ENCODE data around the gene SULF2. TPM values are rescaled to one million over a fixed set of nuclear protein-coding genes. Genes with fewer than 3 reads are reported as not detected.

The SULF2 gene
- total and polyA plus RNA-seq, 5 donors: 25.4 to 59.1 (median 47.6) TPM

DNA sequence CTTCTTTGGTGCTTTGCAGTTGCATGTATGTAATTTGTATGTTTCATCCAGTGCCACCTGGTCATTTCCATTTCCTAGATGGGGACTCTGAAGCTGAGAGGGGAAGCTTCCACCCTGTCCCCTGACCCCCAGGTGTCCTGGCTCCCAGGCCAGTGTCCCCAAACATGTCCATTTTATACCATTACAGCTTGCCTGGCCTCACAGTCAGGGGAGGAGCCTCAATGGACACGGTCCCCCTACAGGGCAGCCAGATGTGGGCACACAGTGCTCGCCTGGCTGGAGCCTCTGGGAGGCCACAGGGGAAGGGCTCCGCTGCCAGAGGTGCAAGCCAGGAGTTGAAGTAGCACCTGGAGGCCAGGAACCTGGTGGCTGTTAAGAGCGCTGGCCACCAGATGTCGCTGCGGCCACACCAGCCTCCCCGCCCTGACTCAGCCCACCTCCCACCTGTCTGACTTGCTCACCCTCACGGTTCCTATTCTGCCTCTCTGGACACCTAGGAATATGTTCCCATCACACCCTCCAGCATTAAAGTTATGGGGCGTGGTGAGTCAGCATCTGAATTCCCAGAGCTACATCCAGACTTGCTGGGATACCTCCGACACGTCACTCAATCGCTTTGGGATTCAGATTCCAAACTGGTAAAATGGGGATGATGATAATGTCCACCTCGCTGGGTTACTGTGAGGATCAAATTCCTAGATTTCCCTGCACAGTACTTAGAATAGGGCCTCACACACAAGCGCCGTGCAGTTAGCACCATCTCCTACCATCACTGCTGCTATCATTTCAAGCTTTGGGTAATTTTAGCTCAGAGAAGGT is 107.4 kb downstream of the SULF2 start:
- H3K9me3 ChIP-seq (ENCODE audit: control insufficient read depth, low read length): no peaks in the 10 kb centered on the region
- DNase-seq: no peak
- no peak for ATAC-seq
- H3K4me1 ChIP-seq (ENCODE audit: control insufficient read depth, insufficient read depth, low read length): peaks cover 5% of the 10 kb centered on the region
- no peak overlapping the region for H3K27ac ChIP-seq (ENCODE audit: low read length)
- 50% methylated on average over 15 of the region's 15 CpGs for WGBS
- intact Hi-C loops (cut with DNase I): loop anchor here in 2 of 4 donors (5.0 to 10.0 kb wide), 3 partner anchors 97 to 944 kb away; partner anchors contain the start of gene SULF2 (in 1 of the 2)
- H3K27me3 ChIP-seq (ENCODE audit: control insufficient read depth, insufficient read depth): no peaks in the 10 kb centered on the region
- no peak overlapping the region for H3K4me3 ChIP-seq (ENCODE audit: low read length)

GRCh38 chr20:47676912-47677634 is 108.2 kb downstream of the SULF2 start:
- 82% methylated on average over 18 of the region's 18 CpGs for WGBS
- intact Hi-C loops (cut with DNase I): loop anchor here in 2 of 4 donors (5.0 to 10.0 kb wide), 3 partner anchors 98 to 945 kb away; partner anchors contain the start of gene SULF2 (in 1 of the 2)
- Histone ChIP-seq H3K4me1 (ENCODE audit: control insufficient read depth, insufficient read depth, low read length) (no peaks in the 10 kb centered on the region), H3K27me3 (ENCODE audit: control insufficient read depth, insufficient read depth) (no peaks in the 10 kb centered on the region), H3K4me3 (ENCODE audit: low read length) (no peak overlapping the region), H3K27ac (ENCODE audit: low read length) (no peak overlapping the region), H3K9me3 (ENCODE audit: control insufficient read depth, low read length) (no peaks in the 10 kb centered on the region)
- no peak for DNase-seq
- ATAC-seq: no peak

GRCh38 chr20:47676219-47676721 is 109.0 kb downstream of the SULF2 start:
- WGBS: 88% methylated on average over 20 of the region's 20 CpGs
- no peak for ATAC-seq
- Histone ChIP-seq H3K27ac (ENCODE audit: low read length) (no peak overlapping the region), H3K4me1 (ENCODE audit: control insufficient read depth, insufficient read depth, low read length) (no peaks in the 10 kb centered on the region), H3K4me3 (ENCODE audit: low read length) (no peak overlapping the region), H3K27me3 (ENCODE audit: control insufficient read depth, insufficient read depth) (no peaks in the 10 kb centered on the region), H3K9me3 (ENCODE audit: control insufficient read depth, low read length) (no peaks in the 10 kb centered on the region)
- intact Hi-C loops (cut with DNase I): loop anchor here in 2 of 4 donors (5.0 to 10.0 kb wide), 3 partner anchors 99 to 946 kb away; partner anchors contain the start of gene SULF2 (in 1 of the 2)
- DNase-seq: no peak

GRCh38 chr20:47675190-47676142 is 109.8 kb downstream of the SULF2 start:
- Histone ChIP-seq H3K4me3 (ENCODE audit: low read length) (no peak overlapping the region), H3K27me3 (ENCODE audit: control insufficient read depth, insufficient read depth) (no peaks in the 10 kb centered on the region), H3K4me1 (ENCODE audit: control insufficient read depth, insufficient read depth, low read length) (no peaks in the 10 kb centered on the region), H3K9me3 (ENCODE audit: control insufficient read depth, low read length) (no peaks in the 10 kb centered on the region), H3K27ac (ENCODE audit: low read length) (no peak overlapping the region)
- intact Hi-C loops (cut with DNase I): loop anchor here in 2 of 4 donors (5.0 to 10.0 kb wide), 3 partner anchors 99 to 947 kb away; partner anchors contain the start of gene SULF2 (in 1 of the 2)
- no peak for ATAC-seq
- no peak for DNase-seq
- WGBS: 91% methylated on average over 16 of the region's 16 CpGs

DNA sequence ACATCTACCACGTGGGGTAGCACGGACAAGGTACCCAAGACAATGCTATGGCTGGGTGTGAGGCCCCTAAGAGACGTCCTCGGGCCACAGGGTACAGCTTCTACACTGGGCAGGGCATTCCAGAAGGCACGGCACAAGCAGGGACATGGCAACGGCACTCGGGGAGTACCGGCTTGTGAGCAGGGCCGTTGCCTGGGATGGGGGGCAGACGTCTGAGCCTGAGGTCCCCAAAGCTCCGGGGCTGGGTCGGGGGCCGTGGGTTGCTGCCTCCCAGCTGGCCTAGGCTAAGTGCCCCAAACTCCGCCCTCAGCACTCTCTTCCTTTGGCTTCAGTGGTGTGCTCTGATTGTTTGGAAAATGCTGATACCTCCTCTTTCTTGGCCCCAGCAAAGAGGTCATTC is 110.6 kb downstream of the SULF2 start:
- Histone ChIP-seq H3K27me3 (ENCODE audit: control insufficient read depth, insufficient read depth) (no peaks in the 10 kb centered on the region), H3K27ac (ENCODE audit: low read length) (no peak overlapping the region), H3K9me3 (ENCODE audit: control insufficient read depth, low read length) (no peaks in the 10 kb centered on the region), H3K4me3 (ENCODE audit: low read length) (no peak overlapping the region), H3K4me1 (ENCODE audit: control insufficient read depth, insufficient read depth, low read length) (no peaks in the 10 kb centered on the region)
- ATAC-seq (no peak), DNase-seq (no peak)
- intact Hi-C loops (cut with DNase I): loop anchor here in 2 of 4 donors (5.0 to 10.0 kb wide), 3 partner anchors 100 to 948 kb away; partner anchors contain the start of gene SULF2 (in 1 of the 2)
- 90% methylated on average over 14 of the region's 14 CpGs for WGBS

DNA sequence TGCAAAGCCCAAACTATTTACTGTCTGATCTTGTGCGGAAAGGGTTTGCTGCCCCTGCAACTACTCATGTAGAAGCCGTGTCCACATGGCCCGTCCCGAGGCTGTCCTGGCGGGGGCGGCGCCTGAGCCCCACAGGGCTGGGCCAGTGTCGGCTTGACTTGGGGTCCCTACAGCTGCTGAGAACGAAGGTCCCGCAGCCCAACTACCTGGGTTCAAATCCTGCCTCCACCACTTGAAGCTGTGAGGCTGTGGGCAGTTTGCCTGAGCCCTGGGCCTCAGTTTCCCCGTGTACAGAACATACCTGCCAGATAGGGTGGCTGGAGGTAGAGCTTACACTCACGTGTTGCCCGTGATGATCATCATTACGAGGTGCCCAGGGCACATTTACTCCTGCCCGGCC is 111.1 kb downstream of the SULF2 start:
- Histone ChIP-seq H3K9me3 (ENCODE audit: control insufficient read depth, low read length) (no peaks in the 10 kb centered on the region), H3K4me3 (ENCODE audit: low read length) (no peak overlapping the region), H3K4me1 (ENCODE audit: control insufficient read depth, insufficient read depth, low read length) (no peaks in the 10 kb centered on the region), H3K27ac (ENCODE audit: low read length) (no peak overlapping the region), H3K27me3 (ENCODE audit: control insufficient read depth, insufficient read depth) (no peaks in the 10 kb centered on the region)
- no peak for ATAC-seq
- no peak for DNase-seq
- intact Hi-C loops (cut with DNase I): loop anchor here in 2 of 4 donors (10.0 kb wide), 2 partner anchors 101 to 111 kb away; partner anchors contain the start of gene SULF2 (in 1 of the 2)
- 96% methylated on average over 15 of the region's 15 CpGs for WGBS

DNA sequence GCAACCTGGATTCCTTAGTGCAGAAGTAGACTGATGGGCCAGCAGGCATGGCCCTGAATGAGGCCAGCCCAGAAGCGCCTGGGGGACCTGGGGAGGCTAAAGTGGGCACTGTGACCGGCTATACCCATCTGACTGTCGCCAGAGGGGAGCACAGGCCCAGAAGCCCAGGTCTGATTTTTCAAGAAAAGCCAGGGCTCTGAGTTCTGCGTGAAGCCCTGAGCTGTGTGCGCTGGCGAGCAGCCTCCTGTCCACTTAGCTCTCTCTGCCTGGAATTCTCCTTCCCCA is 111.7 kb downstream of the SULF2 start:
- Histone ChIP-seq H3K27ac (ENCODE audit: low read length) (no peak overlapping the region), H3K4me3 (ENCODE audit: low read length) (no peak overlapping the region), H3K27me3 (ENCODE audit: control insufficient read depth, insufficient read depth) (no peaks in the 10 kb centered on the region), H3K9me3 (ENCODE audit: control insufficient read depth, low read length) (no peaks in the 10 kb centered on the region), H3K4me1 (ENCODE audit: control insufficient read depth, insufficient read depth, low read length) (no peaks in the 10 kb centered on the region)
- WGBS: 97% methylated on average over 6 of the region's 6 CpGs
- intact Hi-C loops (cut with DNase I): loop anchor here in 2 of 4 donors (10.0 kb wide), 2 partner anchors 101 to 111 kb away; partner anchors contain the start of gene SULF2 (in 1 of the 2)
- no peak for ATAC-seq
- no peak for DNase-seq

DNA sequence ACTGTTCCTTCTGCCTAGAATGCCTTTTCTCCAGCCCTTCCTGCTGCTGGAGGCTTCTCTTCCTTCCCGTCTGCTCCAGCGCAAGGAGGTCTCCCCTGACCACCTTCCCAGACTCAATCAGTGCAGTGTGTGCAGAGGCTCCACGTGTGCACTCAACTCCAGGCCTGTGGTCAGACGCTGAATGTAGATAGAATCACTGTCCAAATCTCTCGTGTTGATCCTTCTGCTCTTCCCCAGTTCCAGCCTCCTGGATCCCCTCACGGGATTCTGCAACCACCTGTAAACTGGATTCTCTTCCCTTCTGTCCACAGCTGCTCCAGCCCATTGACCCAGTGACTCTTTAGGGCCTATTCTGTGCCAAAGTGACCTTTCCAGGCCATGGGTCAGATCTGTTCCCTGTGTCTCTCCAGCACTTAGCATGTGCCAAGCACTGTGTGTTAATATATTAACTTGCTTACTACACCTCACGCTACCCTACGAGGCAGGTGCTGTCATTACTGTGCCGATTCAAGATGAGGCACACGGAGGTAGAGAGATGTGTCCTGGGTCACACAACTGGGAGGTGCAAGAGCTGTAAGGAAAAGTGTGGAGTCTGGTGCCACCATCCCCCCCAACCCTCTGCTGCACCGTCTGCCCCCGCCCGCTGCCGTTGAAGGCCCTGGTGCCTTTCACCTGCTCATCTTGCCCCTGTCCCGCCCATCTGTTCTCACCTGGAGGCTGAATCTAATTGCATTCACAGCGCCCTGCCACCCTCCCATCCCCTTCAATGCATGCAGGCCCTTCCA is 112.2 kb downstream of the SULF2 start:
- DNase-seq (no peak), ATAC-seq (no peak)
- H3K27me3 ChIP-seq (ENCODE audit: control insufficient read depth, insufficient read depth): no peaks in the 10 kb centered on the region
- no peak overlapping the region for H3K4me3 ChIP-seq (ENCODE audit: low read length)
- no peaks in the 10 kb centered on the region for H3K4me1 ChIP-seq (ENCODE audit: control insufficient read depth, insufficient read depth, low read length)
- no peaks in the 10 kb centered on the region for H3K9me3 ChIP-seq (ENCODE audit: control insufficient read depth, low read length)
- intact Hi-C loops (cut with DNase I): loop anchor here in 2 of 4 donors (10.0 kb wide), 2 partner anchors 102 to 112 kb away; partner anchors contain the start of gene SULF2 (in 1 of the 2)
- no peak overlapping the region for H3K27ac ChIP-seq (ENCODE audit: low read length)
- whole genome bisulfite sequencing: 93% methylated on average over 16 of the region's 16 CpGs

DNA sequence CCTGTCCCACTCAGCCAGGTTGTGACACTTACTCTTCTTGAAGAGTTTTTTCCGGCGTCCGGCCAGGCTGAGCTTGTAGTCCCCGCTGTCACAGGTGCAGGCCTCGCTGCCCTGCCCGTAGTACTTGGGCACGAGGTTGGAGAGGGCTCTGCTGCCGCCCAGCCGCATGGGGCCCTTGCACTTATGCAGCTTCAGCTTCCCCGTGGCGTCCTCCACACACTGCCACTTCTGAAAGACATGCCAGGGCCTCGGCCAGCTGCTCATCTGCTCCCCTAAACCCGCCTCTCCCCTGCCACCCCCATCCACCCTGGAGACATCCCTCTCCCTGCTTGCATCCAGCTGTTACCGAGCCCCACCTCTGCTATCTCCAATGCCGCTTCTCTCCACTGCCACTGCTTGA is 113.1 kb downstream of the SULF2 start:
- intact Hi-C loops (cut with DNase I): loop anchor here in 2 of 4 donors (10.0 kb wide), 2 partner anchors 103 to 113 kb away; partner anchors contain the start of gene SULF2 (in 1 of the 2)
- Histone ChIP-seq H3K27me3 (ENCODE audit: control insufficient read depth, insufficient read depth) (no peaks in the 10 kb centered on the region), H3K27ac (ENCODE audit: low read length) (no peak overlapping the region), H3K4me1 (ENCODE audit: control insufficient read depth, insufficient read depth, low read length) (no peaks in the 10 kb centered on the region), H3K4me3 (ENCODE audit: low read length) (no peak overlapping the region), H3K9me3 (ENCODE audit: control insufficient read depth, low read length) (no peaks in the 10 kb centered on the region)
- peak in 1 of 3 donors; percentile 30 for DNase-seq
- 94% methylated on average over 15 of the region's 15 CpGs for WGBS
- no peak for ATAC-seq
